Stimulated activated naive CD8-positive, alpha-beta T cell treated with anti-CD3 and anti-CD28 coated beads, Interleukin-15, amount 100 ng/mL, for 72 hours (primary cell): ENCODE measurements around the gene CACNA2D3.

Source experiments
- ATAC-seq: fragments of 150-1000 bp; cut with Tn5 transposase; 2 replicates; pipeline ENCODE4 v1.10.0; 2021; ENCODE audit warnings: mild to moderate bottlenecking, moderate library complexity
- DNase-seq, 2 donors: peaks; one replicate each; pipeline ENCODE4 v3.0.0; 2021 to 2022
- H3K27ac Mint-ChIP-seq, 2 donors: one replicate each; pipeline ENCODE4 v1.8.0; 2022; ENCODE audit warnings: mild to moderate bottlenecking in 2 of 2, mixed read lengths in 2 of 2, moderate library complexity in 2 of 2
- H3K27me3 Mint-ChIP-seq: one replicate; pipeline ENCODE4 v1.8.0; 2022; ENCODE audit warnings: mixed read lengths
- H3K4me1 Mint-ChIP-seq: one replicate; pipeline ENCODE4 v1.8.0; 2022; ENCODE audit warnings: mild to moderate bottlenecking, mixed read lengths
- H3K4me3 Mint-ChIP-seq, 2 donors: one replicate each; pipeline ENCODE4 v1.8.0; 2022; ENCODE audit warnings: mild to moderate bottlenecking in 2 of 2, mixed read lengths in 2 of 2, moderate library complexity in 1 of 2
- H3K9me3 Mint-ChIP-seq, 2 donors: one replicate each; pipeline ENCODE4 v1.8.0; 2022; ENCODE audit warnings: mixed read lengths in 2 of 2

The CACNA2D3 gene

DNA sequence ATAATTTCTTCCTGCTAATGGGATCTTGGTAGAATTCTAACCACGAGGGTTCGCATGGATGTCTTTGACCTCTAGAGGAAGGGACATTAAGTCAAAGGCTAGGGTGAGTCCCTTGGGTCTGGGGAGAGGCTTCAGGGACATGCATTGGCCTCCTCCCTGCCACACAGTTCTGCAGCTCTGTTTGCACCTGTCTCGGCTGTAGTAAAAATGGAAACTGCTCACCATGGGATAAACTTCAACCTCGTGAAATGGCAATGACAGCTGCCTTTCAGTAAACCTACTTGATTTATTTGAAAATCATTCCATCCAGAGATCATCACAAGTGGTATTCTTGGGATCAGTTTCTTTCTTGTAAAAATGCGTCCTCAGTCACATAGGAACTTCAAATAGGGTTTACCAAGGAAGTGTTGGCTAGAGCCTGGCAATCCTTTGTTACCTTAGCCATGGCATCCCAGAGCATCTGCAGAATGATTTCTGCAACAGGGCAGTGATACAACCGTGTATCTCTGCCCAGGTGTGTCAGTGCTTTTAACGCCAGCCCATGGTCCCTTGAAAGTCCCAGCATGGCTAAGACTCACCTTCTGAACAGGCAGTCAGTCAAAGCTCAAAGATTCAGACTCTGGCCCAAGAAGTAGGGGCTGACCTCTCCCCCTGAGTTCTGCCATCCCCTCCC lies 819.5 kb downstream of the CACNA2D3 start:
- DNase-seq (no peak), ATAC-seq (no peak)
- H3K27ac Mint-ChIP-seq, result no peak overlapping the region
- peaks cover 0 to 6% of the 10 kb centered on the region in 2 donors for H3K9me3 Mint-ChIP-seq
- no peaks in the 10 kb centered on the region for H3K27me3 Mint-ChIP-seq
- H3K4me3 Mint-ChIP-seq, result no peak overlapping the region
- no peaks in the 10 kb centered on the region for H3K4me1 Mint-ChIP-seq

DNA sequence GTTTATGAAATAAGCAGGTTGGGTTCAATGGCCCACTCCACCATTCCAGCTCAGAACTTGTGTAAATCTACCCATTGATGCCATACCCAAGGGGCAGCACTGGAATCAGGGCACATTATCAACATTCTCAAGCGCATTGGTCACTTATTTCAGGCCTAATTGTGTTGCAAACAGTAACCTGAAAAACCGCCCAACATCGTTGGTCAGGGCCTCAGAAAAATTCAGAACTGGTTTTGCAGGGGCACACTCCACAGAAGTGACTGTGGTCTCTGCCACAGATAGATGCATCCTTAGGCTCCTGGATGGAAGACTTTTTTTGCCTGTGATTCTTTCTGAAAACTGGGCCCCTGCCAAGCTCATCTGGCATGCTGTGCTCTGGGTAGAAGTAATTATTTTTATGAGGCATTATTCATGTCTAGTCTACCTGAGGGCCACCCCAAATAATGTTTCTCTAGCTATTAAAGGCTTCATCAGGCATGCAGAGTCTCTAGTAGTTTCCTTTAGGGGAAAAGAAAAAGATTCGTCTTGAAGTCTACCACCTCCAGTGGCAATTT lies 827.2 kb downstream of the CACNA2D3 start:
- ATAC-seq, result no peak

DNA sequence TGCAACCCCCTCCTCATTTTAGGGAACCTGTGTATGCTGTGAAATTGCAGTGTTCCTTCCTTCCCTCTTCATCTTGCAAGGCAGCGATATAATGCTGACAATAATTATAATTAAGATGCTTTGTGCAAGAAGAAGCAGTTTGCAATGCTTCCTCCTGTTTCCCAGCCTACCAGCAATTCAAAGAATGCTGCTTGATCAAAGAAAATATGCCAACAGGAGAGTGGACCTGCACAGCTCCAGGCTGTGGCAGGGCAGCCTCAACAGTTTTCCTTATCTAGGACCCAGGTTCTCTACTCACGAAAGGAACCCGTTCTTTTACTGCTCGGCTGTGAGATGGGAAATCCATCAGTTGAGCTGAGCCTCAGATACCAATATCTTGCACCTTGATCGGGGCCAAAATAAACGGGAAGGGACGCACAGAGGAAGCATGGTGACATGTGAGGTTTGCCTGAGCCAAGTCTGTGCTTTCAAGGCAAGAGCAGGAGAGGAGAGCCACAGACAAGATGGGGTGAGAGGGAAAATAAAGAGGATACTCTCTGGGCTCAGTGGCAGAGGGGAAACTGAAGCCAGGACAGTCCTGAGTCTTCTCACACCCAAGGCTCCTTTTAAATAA lies 828.1 kb downstream of the CACNA2D3 start:
- DNase-seq (no peak), ATAC-seq (no peak)
- no peaks in the 10 kb centered on the region for H3K9me3 Mint-ChIP-seq
- H3K4me3 Mint-ChIP-seq, result no peak overlapping the region
- H3K4me1 Mint-ChIP-seq, result no peaks in the 10 kb centered on the region
- H3K27me3 Mint-ChIP-seq, result no peaks in the 10 kb centered on the region
- no peak overlapping the region for H3K27ac Mint-ChIP-seq

More for the DNA sequence above, 827.2 kb downstream of the CACNA2D3 start:
- Mint-ChIP-seq H3K4me1 (no peaks in the 10 kb centered on the region), H3K27me3 (no peaks in the 10 kb centered on the region), H3K4me3 (no peak overlapping the region), H3K27ac (no peak overlapping the region), H3K9me3 (no peaks in the 10 kb centered on the region)
- no peak for DNase-seq

- H3K4me1 Mint-ChIP-seq, result no peaks in the 10 kb centered on the region
- no peaks in the 10 kb centered on the region for H3K27me3 Mint-ChIP-seq
- no peak overlapping the region for H3K4me3 Mint-ChIP-seq
- no peaks in the 10 kb centered on the region for H3K9me3 Mint-ChIP-seq
- no peak overlapping the region for H3K27ac Mint-ChIP-seq
- ATAC-seq (no peak), DNase-seq (no peak)
Observed at GRCh38 chr3:54951405-54951804, 829.1 kb downstream of the CACNA2D3 start.

- Mint-ChIP-seq H3K27me3 (no peaks in the 10 kb centered on the region), H3K27ac (no peak overlapping the region), H3K4me3 (no peak overlapping the region), H3K9me3 (no peaks in the 10 kb centered on the region), H3K4me1 (no peaks in the 10 kb centered on the region)
- DNase-seq (no peak), ATAC-seq (no peak)
Observed at GRCh38 chr3:54954022-54954421, 831.7 kb downstream of the CACNA2D3 start.

- H3K4me3 Mint-ChIP-seq, result no peak overlapping the region
Observed at GRCh38 chr3:54954521-54954920, 832.2 kb downstream of the CACNA2D3 start.

GRCh38 chr3:54955496-54955895 lies 833.1 kb downstream of the CACNA2D3 start:
- no peak overlapping the region for H3K4me3 Mint-ChIP-seq
- H3K4me1 Mint-ChIP-seq, result no peaks in the 10 kb centered on the region
- no peaks in the 10 kb centered on the region for H3K27me3 Mint-ChIP-seq
- no peak overlapping the region for H3K27ac Mint-ChIP-seq
- ATAC-seq (no peak), DNase-seq (no peak)
- no peaks in the 10 kb centered on the region for H3K9me3 Mint-ChIP-seq

More at GRCh38 chr3:54954521-54954920, 832.2 kb downstream of the CACNA2D3 start:
- H3K27ac Mint-ChIP-seq, result no peak overlapping the region
- H3K4me1 Mint-ChIP-seq, result no peaks in the 10 kb centered on the region
- no peak for ATAC-seq
- no peak for DNase-seq
- H3K27me3 Mint-ChIP-seq, result no peaks in the 10 kb centered on the region
- H3K9me3 Mint-ChIP-seq, result no peaks in the 10 kb centered on the region

- no peak overlapping the region for H3K27ac Mint-ChIP-seq
Observed at GRCh38 chr3:54955941-54956340, 833.6 kb downstream of the CACNA2D3 start.

DNA sequence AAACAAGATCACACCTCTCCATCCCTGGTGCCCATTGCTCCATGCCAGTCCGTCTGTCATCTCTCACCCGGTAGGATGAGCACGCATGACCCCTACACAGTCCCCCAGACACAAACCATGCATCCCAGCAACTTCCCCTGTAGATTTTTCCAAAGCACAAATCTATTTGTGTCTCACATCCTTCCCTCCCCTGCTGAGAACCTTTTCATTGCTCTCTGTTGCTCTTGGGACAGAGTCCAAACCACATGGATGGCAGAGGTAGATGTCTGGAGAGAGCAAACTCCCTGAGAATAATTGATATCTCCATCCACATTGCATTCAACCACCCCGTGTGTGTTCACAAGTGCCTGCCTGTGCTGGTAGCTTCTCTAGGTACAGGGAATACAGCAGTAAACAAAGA lies 835.4 kb downstream of the CACNA2D3 start:
- Mint-ChIP-seq H3K9me3 (no peaks in the 10 kb centered on the region), H3K4me1 (no peaks in the 10 kb centered on the region), H3K27me3 (no peaks in the 10 kb centered on the region), H3K27ac (peak overlapping the region in 1 of 2 donors; percentile 60), H3K4me3 (no peak overlapping the region)
- DNase-seq, result no peak
- no peak for ATAC-seq

More at GRCh38 chr3:54955941-54956340, 833.6 kb downstream of the CACNA2D3 start:
- DNase-seq (no peak), ATAC-seq (no peak)
- no peaks in the 10 kb centered on the region for H3K4me1 Mint-ChIP-seq
- no peak overlapping the region for H3K4me3 Mint-ChIP-seq
- no peaks in the 10 kb centered on the region for H3K9me3 Mint-ChIP-seq
- H3K27me3 Mint-ChIP-seq, result no peaks in the 10 kb centered on the region

GRCh38 chr3:54960082-54960481 lies 837.7 kb downstream of the CACNA2D3 start:
- Mint-ChIP-seq H3K9me3 (no peaks in the 10 kb centered on the region), H3K27me3 (no peaks in the 10 kb centered on the region), H3K4me3 (no peak overlapping the region), H3K4me1 (no peaks in the 10 kb centered on the region), H3K27ac (no peak overlapping the region)
- ATAC-seq (no peak), DNase-seq (no peak)

GRCh38 chr3:54960701-54961100 lies 838.3 kb downstream of the CACNA2D3 start:
- no peaks in the 10 kb centered on the region for H3K27me3 Mint-ChIP-seq
- no peak for ATAC-seq
- DNase-seq, result no peak
- H3K4me1 Mint-ChIP-seq, result no peaks in the 10 kb centered on the region
- no peaks in the 10 kb centered on the region for H3K9me3 Mint-ChIP-seq
- no peak overlapping the region for H3K4me3 Mint-ChIP-seq
- H3K27ac Mint-ChIP-seq, result peak overlapping the region in 1 of 2 donors; percentile 23

DNA sequence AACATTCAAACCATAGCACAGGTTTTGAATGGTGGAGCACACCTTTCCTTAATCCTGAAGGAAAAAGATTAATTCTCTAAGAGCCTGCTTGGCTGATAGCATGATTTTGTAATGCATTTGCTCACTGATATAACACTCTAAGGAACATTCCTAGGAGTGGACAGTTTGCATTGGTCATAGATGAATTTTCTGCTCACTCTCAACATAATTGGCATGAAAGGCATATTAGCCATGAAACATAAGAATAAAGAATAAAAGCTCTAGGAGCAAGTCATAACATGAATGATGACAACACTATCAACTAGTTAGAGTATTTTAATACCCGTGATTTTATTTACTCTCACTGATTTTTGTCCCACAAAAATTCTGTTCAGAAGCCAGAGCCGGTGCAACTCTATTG lies 839.8 kb downstream of the CACNA2D3 start:
- no peak overlapping the region for H3K27ac Mint-ChIP-seq
- no peak for DNase-seq
- H3K9me3 Mint-ChIP-seq, result no peaks in the 10 kb centered on the region

DNA sequence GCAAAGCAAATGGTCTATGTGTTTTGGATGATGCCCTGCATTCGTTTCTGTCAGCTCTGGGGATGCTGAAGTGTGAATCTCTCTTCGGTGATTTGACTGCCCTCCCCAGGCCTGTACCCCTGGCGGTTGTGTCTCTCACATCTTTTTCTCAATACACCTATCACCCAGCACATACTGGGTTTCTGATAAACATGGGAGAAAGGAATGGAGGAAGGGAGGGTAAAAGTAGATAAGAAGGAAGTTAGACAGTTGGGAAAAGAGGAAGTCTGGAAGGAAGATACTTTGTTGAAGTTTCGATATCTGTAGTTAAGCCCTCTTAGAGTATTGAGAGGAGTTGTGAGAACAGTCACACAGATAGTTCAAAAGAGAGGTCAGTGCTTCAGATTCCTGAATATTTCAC lies 841.3 kb downstream of the CACNA2D3 start:
- H3K4me1 Mint-ChIP-seq, result no peaks in the 10 kb centered on the region
- H3K27ac Mint-ChIP-seq, result no peak overlapping the region
- no peaks in the 10 kb centered on the region for H3K9me3 Mint-ChIP-seq
- no peak for ATAC-seq
- no peak for DNase-seq
- H3K4me3 Mint-ChIP-seq, result no peak overlapping the region
- no peaks in the 10 kb centered on the region for H3K27me3 Mint-ChIP-seq

More for the DNA sequence above, 839.8 kb downstream of the CACNA2D3 start:
- no peaks in the 10 kb centered on the region for H3K4me1 Mint-ChIP-seq
- no peak overlapping the region for H3K4me3 Mint-ChIP-seq
- no peak for ATAC-seq
- H3K27me3 Mint-ChIP-seq, result no peaks in the 10 kb centered on the region

GRCh38 chr3:54964081-54964480 lies 841.7 kb downstream of the CACNA2D3 start:
- no peak for DNase-seq
- H3K4me1 Mint-ChIP-seq, result no peaks in the 10 kb centered on the region
- H3K4me3 Mint-ChIP-seq, result no peak overlapping the region
- H3K27me3 Mint-ChIP-seq, result no peaks in the 10 kb centered on the region
- no peak for ATAC-seq
- no peaks in the 10 kb centered on the region for H3K9me3 Mint-ChIP-seq
- no peak overlapping the region for H3K27ac Mint-ChIP-seq

GRCh38 chr3:54965746-54966145 lies 843.4 kb downstream of the CACNA2D3 start:
- Mint-ChIP-seq H3K9me3 (peaks cover 0 to 5% of the 10 kb centered on the region in 2 donors), H3K4me3 (no peak overlapping the region), H3K27ac (peak overlapping the region in 1 of 2 donors; percentile 22), H3K4me1 (no peaks in the 10 kb centered on the region), H3K27me3 (no peaks in the 10 kb centered on the region)
- no peak for DNase-seq
- ATAC-seq, result no peak

- no peak for DNase-seq
- Mint-ChIP-seq H3K27me3 (no peaks in the 10 kb centered on the region), H3K9me3 (peaks cover 5 to 14% of the 10 kb centered on the region in 2 donors), H3K27ac (no peak overlapping the region), H3K4me3 (no peak overlapping the region), H3K4me1 (no peaks in the 10 kb centered on the region)
- ATAC-seq, result no peak
Observed at GRCh38 chr3:54966979-54967378, 844.6 kb downstream of the CACNA2D3 start.
